ENCODE data around the gene SLC25A26.
"Not testable (repeated sequence)": the region's sequence is repeated elsewhere in the genome, so short reads cannot be mapped to it uniquely, and the experiment has no call there.

Gene SLC25A26

GRCh38 chr3:66220066-66220465 lies 735 bp upstream of the SLC25A26 start:
- in situ Hi-C loops (cut with MboI; ENCODE audit: low pct_unique_long_range_greater_than_20kb, low sequenced_read_pairs), result no loop called here
- peak; percentile 3 for DNase-seq

DNA sequence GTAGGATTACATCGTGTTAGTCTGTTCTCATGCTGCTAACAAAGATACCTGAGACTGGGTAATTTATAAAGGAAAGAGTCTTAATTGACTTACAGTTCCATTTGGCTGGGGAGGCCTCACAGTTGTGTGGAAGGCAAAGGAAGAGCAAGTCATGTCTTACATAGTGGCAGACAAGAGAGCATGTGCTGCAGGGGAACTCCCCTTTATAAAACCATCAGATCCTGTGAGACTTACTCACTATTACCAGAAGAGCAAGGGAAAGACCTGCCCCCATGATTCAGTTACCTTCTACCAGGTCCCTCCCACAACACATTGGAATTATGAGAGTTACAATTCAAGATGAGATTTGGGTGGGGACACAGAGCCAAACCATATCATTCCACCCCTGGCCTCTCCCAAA lies 3.4 kb downstream of the SLC25A26 start:
- in situ Hi-C loops (cut with MboI; ENCODE audit: low pct_unique_long_range_greater_than_20kb, low sequenced_read_pairs), result no loop called here
- no peak for DNase-seq

- in situ Hi-C loops (cut with MboI; ENCODE audit: low pct_unique_long_range_greater_than_20kb, low sequenced_read_pairs), result not testable (repeated sequence)
Measured at GRCh38 chr3:66226093-66226492, 5.3 kb downstream of the SLC25A26 start.

GRCh38 chr3:66227051-66227450 lies 6.2 kb downstream of the SLC25A26 start:
- in situ Hi-C loops (cut with MboI; ENCODE audit: low pct_unique_long_range_greater_than_20kb, low sequenced_read_pairs), result no loop called here
- no peak for DNase-seq

More at GRCh38 chr3:66226093-66226492, 5.3 kb downstream of the SLC25A26 start:
- not testable (repeated sequence) for DNase-seq

GRCh38 chr3:66227915-66228314 lies 7.1 kb downstream of the SLC25A26 start:
- in situ Hi-C loops (cut with MboI; ENCODE audit: low pct_unique_long_range_greater_than_20kb, low sequenced_read_pairs), result no loop called here
- DNase-seq, result no peak

DNA sequence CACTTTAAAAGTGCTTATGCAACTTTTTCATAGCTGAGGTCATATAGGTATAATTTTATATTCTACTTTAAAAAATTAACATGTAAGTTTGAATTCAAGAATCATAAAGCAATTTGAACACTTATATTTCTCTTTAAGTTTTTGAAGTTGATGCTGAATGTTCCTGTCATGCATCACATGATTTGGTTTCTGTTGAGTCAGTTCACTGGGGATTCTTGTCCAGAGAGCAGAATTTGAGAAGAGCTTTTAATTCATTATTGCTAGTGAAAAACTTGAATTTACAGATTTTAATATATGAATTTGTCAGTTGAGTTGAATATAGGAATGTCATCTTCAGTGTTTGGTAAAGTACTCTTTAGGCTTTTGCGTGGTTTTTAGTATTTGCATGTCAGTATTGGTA lies 7.9 kb downstream of the SLC25A26 start:
- in situ Hi-C loops (cut with MboI; ENCODE audit: low pct_unique_long_range_greater_than_20kb, low sequenced_read_pairs), result no loop called here
- no peak for DNase-seq

DNA sequence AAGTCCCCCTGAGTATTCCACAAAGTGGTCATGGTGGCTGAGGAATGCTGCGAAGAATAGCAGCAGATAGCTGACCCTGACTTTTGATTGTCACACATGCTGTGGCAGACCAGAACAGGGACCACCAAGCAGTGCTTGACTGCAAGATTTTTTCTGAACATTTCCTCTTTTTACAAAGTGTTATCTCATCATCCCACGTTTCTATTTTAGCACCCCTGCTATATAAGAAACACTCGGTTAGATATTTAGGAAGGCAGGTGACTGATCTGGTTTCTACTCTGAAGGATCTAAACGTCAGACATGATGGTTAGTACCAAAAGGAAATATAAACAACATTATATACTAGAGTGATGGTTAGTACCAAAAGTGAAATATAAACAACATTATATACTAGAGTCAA lies 9.1 kb downstream of the SLC25A26 start:
- in situ Hi-C loops (cut with MboI; ENCODE audit: low pct_unique_long_range_greater_than_20kb, low sequenced_read_pairs), result no loop called here
- DNase-seq, result peak; percentile 26

DNA sequence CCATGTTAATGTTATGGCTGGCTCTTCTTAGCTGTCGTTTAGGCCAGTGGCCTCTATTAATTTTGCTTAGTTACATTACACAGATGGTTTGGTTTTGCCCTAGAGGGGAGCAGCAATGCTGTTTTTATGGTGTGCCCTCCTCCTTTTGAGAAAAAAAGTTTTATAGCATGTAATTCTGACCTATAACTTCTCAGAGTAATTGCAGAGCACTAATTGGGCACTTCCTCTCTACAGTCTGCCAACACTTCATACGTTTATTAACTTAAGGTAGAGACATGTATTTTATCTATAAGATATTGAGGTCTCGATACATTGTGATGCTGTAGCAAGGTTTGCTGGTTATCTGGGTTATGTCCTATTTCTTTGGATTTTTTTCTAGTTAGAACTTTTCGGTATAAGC lies 12.2 kb downstream of the SLC25A26 start:
- DNase-seq, result no peak
- in situ Hi-C loops (cut with MboI; ENCODE audit: low pct_unique_long_range_greater_than_20kb, low sequenced_read_pairs), result no loop called here

- peak; percentile 12 for DNase-seq
- in situ Hi-C loops (cut with MboI; ENCODE audit: low pct_unique_long_range_greater_than_20kb, low sequenced_read_pairs), result no loop called here
Measured at GRCh38 chr3:66236281-66236680, 15.5 kb downstream of the SLC25A26 start.

GRCh38 chr3:66237552-66237951 lies 16.8 kb downstream of the SLC25A26 start:
- in situ Hi-C loops (cut with MboI; ENCODE audit: low pct_unique_long_range_greater_than_20kb, low sequenced_read_pairs), result no loop called here
- no peak for DNase-seq

GRCh38 chr3:66239513-66240123 lies 18.8 kb downstream of the SLC25A26 start:
- DNase-seq, result no peak
- in situ Hi-C loops (cut with MboI; ENCODE audit: low pct_unique_long_range_greater_than_20kb, low sequenced_read_pairs), result no loop called here

DNA sequence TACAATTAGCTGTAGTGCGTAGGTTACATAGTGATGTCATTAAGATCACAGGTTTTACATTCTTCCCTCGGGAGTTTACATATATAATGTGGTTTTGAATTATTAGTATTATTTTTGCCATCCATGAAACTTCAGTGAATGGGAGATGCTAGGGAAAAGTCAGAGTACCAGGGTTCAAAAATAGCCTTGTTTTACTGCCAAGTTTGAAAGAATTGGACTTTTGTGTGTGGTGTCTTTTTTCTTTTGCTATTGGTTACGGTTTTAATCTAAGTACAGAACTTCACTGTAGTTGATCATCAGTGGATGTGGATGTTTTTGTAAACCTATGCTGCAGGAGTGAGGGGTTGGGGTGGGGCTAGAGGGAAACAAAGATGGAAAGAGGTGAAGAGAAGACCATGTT lies 20.7 kb downstream of the SLC25A26 start:
- in situ Hi-C loops (cut with MboI; ENCODE audit: low pct_unique_long_range_greater_than_20kb, low sequenced_read_pairs), result no loop called here
- no peak for DNase-seq

GRCh38 chr3:66242788-66243464 lies 22.1 kb downstream of the SLC25A26 start:
- no peak for DNase-seq
- in situ Hi-C loops (cut with MboI; ENCODE audit: low pct_unique_long_range_greater_than_20kb, low sequenced_read_pairs), result no loop called here

- in situ Hi-C loops (cut with MboI; ENCODE audit: low pct_unique_long_range_greater_than_20kb, low sequenced_read_pairs), result no loop called here
- DNase-seq, result no peak
Measured at GRCh38 chr3:66248641-66249040, 27.8 kb downstream of the SLC25A26 start.

- DNase-seq, result peak; percentile 54
- in situ Hi-C loops (cut with MboI; ENCODE audit: low pct_unique_long_range_greater_than_20kb, low sequenced_read_pairs), result loop anchor here (25.0 kb wide), 1 partner anchor 558 kb away; no protein-coding TSS in a partner anchor
Measured at GRCh38 chr3:66253790-66254620, 33.2 kb downstream of the SLC25A26 start.

DNA sequence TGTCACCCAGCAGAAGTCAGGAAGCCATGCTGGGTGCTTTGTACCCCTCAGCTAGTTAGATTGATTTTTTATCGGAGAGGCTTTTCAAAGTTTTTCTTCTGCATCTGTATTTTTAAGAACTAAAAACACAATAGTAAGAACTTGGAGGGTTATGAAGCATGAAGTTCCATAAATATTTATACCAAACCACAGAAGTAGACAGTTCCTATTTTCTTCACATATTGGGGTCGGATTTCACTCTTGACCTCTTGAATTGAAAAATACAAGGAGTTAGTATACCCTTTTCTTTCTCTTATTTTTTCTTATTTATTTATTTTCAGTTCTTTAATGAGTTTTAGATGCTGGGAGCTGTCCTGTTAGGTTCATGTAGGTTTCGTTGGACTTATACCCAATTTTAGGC lies 35.1 kb downstream of the SLC25A26 start:
- DNase-seq, result no peak
- in situ Hi-C loops (cut with MboI; ENCODE audit: low pct_unique_long_range_greater_than_20kb, low sequenced_read_pairs), result loop anchor here (25.0 kb wide), 1 partner anchor 556 kb away; no protein-coding TSS in a partner anchor

GRCh38 chr3:66256806-66257205 lies 36.0 kb downstream of the SLC25A26 start:
- in situ Hi-C loops (cut with MboI; ENCODE audit: low pct_unique_long_range_greater_than_20kb, low sequenced_read_pairs), result loop anchor here (25.0 kb wide), 1 partner anchor 555 kb away; no protein-coding TSS in a partner anchor
- DNase-seq, result no peak

DNA sequence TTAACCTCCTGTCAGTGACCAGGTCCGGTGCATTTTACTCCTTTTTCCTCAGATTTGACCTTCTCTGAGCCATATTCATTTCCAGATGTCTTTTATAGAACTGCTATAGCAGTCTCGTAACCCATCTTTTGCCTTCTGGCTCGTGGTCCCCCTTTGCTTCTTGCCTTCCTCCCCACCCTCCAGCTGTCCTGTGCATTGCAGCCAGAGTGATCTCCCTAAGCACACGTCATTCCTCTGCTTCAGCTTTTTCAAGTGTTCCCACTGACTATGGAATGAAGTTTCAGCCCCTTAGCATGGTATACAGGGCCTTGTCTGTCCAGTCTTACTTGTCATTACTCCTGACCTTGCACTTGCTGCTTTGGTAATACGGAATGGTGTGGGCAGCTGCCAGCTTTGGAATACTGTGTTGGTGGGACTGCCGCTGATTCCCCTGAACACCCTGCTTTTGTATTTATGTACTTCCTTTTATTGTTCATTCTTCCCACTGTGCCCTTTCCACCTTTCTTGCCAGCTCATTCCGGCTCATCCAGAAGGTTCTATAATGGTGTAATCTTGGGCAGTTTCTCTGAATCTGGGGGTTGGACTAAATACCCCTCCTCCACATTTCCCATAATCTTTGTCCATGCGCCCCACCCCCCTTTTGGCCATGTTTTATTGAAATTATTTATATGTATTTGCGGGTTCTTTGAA lies 38.9 kb downstream of the SLC25A26 start:
- in situ Hi-C loops (cut with MboI; ENCODE audit: low pct_unique_long_range_greater_than_20kb, low sequenced_read_pairs), result loop anchor here (25.0 kb wide), 1 partner anchor 553 kb away; no protein-coding TSS in a partner anchor
- no peak for DNase-seq

- in situ Hi-C loops (cut with MboI; ENCODE audit: low pct_unique_long_range_greater_than_20kb, low sequenced_read_pairs), result loop anchor here (25.0 kb wide), 1 partner anchor 552 kb away; no protein-coding TSS in a partner anchor
- no peak for DNase-seq
Measured at GRCh38 chr3:66260431-66260830, 39.6 kb downstream of the SLC25A26 start.
